SK-N-SH (cell line): ENCODE measurements around the gene CRTC2. TPM values are rescaled to one million over a fixed set of nuclear protein-coding genes. Genes with fewer than 3 reads are reported as not detected.

Source experiments
- CTCF ChIA-PET: fragments of 300-600, 350-600 bp; formaldehyde crosslinking; extraction: SDS; loops from one replicate; lab custom pipeline; 2021; lab: Yijun Ruan, JAX
- POLR2A ChIA-PET: fragments of 350-600 bp; sonication (Branson Sonifier 250); formaldehyde crosslinking; extraction: SDS; loops from one replicate; lab custom pipeline; 2020; ENCODE audit warnings: antibody characterized with exemption, inconsistent platforms; lab: Yijun Ruan, JAX
- DNase-seq: peaks from one replicate; pipeline ENCODE4 v3.0.0; 2012
- H2AFZ ChIP-seq: fragments of 200-600 bp; sonication (generic); 2 replicates; pipeline ENCODE4 v1.8.1; 2016; ENCODE audit warnings: antibody characterized with exemption, mild to moderate bottlenecking, low read depth
- H3F3A ChIP-seq: fragments of 200-600 bp; sonication (generic); replicated peaks from 2 replicates; pipeline ENCODE3; 2016; ENCODE audit warnings: antibody characterized with exemption, mild to moderate bottlenecking; ENCODE audit not compliant: insufficient read depth
- H3K27ac ChIP-seq, 2 experiments: fragments of 200-500 bp in 1 of 2; fragments of 200-600 bp in 1 of 2; sonication (Bioruptor generic) in 1 of 2; sonication (generic), shearing (Covaris generic) in 1 of 2; 2 replicates each; pipeline versions ENCODE4 v1.5.1 to v1.6.1; 2014 to 2016; ENCODE audit warnings: low read depth in 2 of 2, inconsistent platforms in 1 of 2, low read length in 1 of 2, mild to moderate bottlenecking in 1 of 2, mixed read lengths in 1 of 2
- H3K27me3 ChIP-seq: fragments of 200-600 bp; sonication (generic), shearing (Covaris generic); 2 replicates; pipeline ENCODE4 v1.6.1; 2016; ENCODE audit warnings: mixed run types; ENCODE audit not compliant: insufficient read depth
- H3K36me3 ChIP-seq, 2 experiments: fragments of 200-500 bp in 1 of 2; fragments of 200-600 bp in 1 of 2; sonication (Bioruptor generic) in 1 of 2; sonication (generic) in 1 of 2; replicated peaks in 1 of 2; 2 replicates each; pipeline versions ENCODE3 to v1.5.1; 2014 to 2016; ENCODE audit warnings: low read length in 1 of 2, mild to moderate bottlenecking in 1 of 2; ENCODE audit not compliant: insufficient read depth in 2 of 2, control insufficient read depth in 1 of 2
- H3K4me1 ChIP-seq, 2 experiments: fragments of 200-500 bp in 1 of 2; fragments of 200-600 bp in 1 of 2; sonication (Bioruptor generic) in 1 of 2; sonication (generic), shearing (Covaris generic) in 1 of 2; 2 replicates each; pipeline versions ENCODE4 v1.5.1 to v1.6.1; 2014 to 2016; ENCODE audit warnings: low read depth in 1 of 2, low read length in 1 of 2, mixed run types in 1 of 2; ENCODE audit not compliant: insufficient read depth in 2 of 2, control insufficient read depth in 1 of 2
- H3K4me2 ChIP-seq: fragments of 200-600 bp; sonication (generic), shearing (Covaris generic); 2 replicates; pipeline ENCODE4 v1.6.1; 2017; ENCODE audit warnings: mixed run types
- H3K4me3 ChIP-seq, 2 experiments: fragments of 200-500 bp in 1 of 2; fragments of 200-600 bp in 1 of 2; sonication (Bioruptor generic) in 1 of 2; sonication (generic), shearing (Covaris generic) in 1 of 2; 2 replicates each; pipeline versions ENCODE4 v1.5.1 to v1.8.1; 2014 to 2016; ENCODE audit warnings: low read depth in 2 of 2, inconsistent platforms in 1 of 2, low read length in 1 of 2, mild to moderate bottlenecking in 1 of 2, mixed read lengths in 1 of 2, moderate library complexity in 1 of 2
- H3K79me2 ChIP-seq: fragments of 200-600 bp; sonication (generic); 2 replicates; pipeline ENCODE4 v1.8.1; 2017; ENCODE audit warnings: mild to moderate bottlenecking; ENCODE audit not compliant: insufficient read depth
- H3K9ac ChIP-seq: fragments of 200-600 bp; sonication (generic); 2 replicates; pipeline ENCODE4 v1.6.1; 2017; ENCODE audit warnings: mixed run types
- H3K9me2 ChIP-seq: fragments of 200-600 bp; sonication (generic); 2 replicates; pipeline ENCODE4 v1.6.1; 2017; ENCODE audit warnings: mixed run types
- H3K9me3 ChIP-seq: fragments of 200-600 bp; sonication (generic); 2 replicates; pipeline ENCODE4 v1.6.1; 2017; ENCODE audit warnings: mixed run types, mild to moderate bottlenecking, moderate library complexity
- H4K20me1 ChIP-seq: fragments of 200-600 bp; sonication (generic); 2 replicates; pipeline ENCODE4 v1.6.1; 2017; ENCODE audit warnings: mild to moderate bottlenecking, mixed run types; ENCODE audit not compliant: insufficient read depth
- EP300 ChIP-seq, 2 experiments: IDR thresholded peaks; 2 replicates each; pipeline versions ENCODE4 v1.4.0 to v1.6.1; 2012; ENCODE audit warnings: borderline replicate concordance in 1 of 2, low read depth in 1 of 2, low read length in 1 of 2
- EZH2phosphoT487 ChIP-seq: fragments of 200-600 bp; sonication (generic); IDR thresholded peaks from 2 replicates; pipeline ENCODE4 v1.6.1; 2017; ENCODE audit warnings: low read depth, mixed run types, mild to moderate bottlenecking, antibody characterized with exemption, moderate library complexity, borderline replicate concordance
- FOSL2 ChIP-seq: IDR thresholded peaks from 2 replicates; pipeline ENCODE4 v1.4.0; 2012; ENCODE audit warnings: low read depth, mild to moderate bottlenecking, moderate library complexity, borderline replicate concordance
- MAX ChIP-seq: IDR thresholded peaks from 2 replicates; pipeline ENCODE4 v1.4.0; 2012; ENCODE audit warnings: low read depth
- MXI1 ChIP-seq: IDR thresholded peaks from 2 replicates; pipeline ENCODE4 v1.6.1; 2012; ENCODE audit warnings: mild to moderate bottlenecking, low read depth, low read length, improper control_type of control experiment
- RAD21 ChIP-seq: IDR thresholded peaks from 2 replicates; pipeline ENCODE4 v1.6.1; 2012; ENCODE audit warnings: mild to moderate bottlenecking, low read length
- RCOR1 ChIP-seq: fragments of 150-350 bp; IDR thresholded peaks from 2 replicates; pipeline ENCODE4 v1.6.1; 2017; ENCODE audit warnings: antibody characterized with exemption, low read length
- RFX5 ChIP-seq: IDR thresholded peaks from 2 replicates; pipeline ENCODE4 v1.6.1; 2012; ENCODE audit warnings: mild to moderate bottlenecking, improper control_type of control experiment, low read length
- SMC3 ChIP-seq: IDR thresholded peaks from 2 replicates; pipeline ENCODE4 v1.6.1; 2012; ENCODE audit warnings: low read depth, low read length, improper control_type of control experiment
- TAF1 ChIP-seq: IDR thresholded peaks from 2 replicates; pipeline ENCODE4 v1.6.1; 2012; ENCODE audit warnings: low read depth, mild to moderate bottlenecking, low read length, moderate library complexity, borderline replicate concordance
- TCF12 ChIP-seq: IDR thresholded peaks from 2 replicates; pipeline ENCODE4 v1.4.0; 2012
- USF2 ChIP-seq: fragments of 150-350 bp; IDR thresholded peaks from 2 replicates; pipeline ENCODE4 v1.6.1; 2017; ENCODE audit warnings: antibody characterized with exemption, low read length, low read depth, borderline replicate concordance
- YY1 ChIP-seq: IDR thresholded peaks from 2 replicates; pipeline ENCODE4 v1.4.0; 2012; ENCODE audit warnings: low read depth, mild to moderate bottlenecking
- WGBS: methylation state at CpG from one replicate; pipeline ENCODE4 v1.1.6; 2017; ENCODE audit warnings: low lambda C conversion rate; 5-methylcytosine and 5-hydroxymethylcytosine counted together
- polyA plus RNA-seq, 3 experiments: library from polyadenylated mRNA; depleted of rRNA; stranded (reverse); fragments of >200 nt; gene quantifications; 2 replicates each; pipeline ENCODE4 v1.2.3, GENCODE V29; 2012
- TF ChIP-seq, protein P1 (sequence below): IDR thresholded peaks from 2 replicates; pipeline ENCODE4 v1.6.1; 2012; ENCODE audit warnings: mild to moderate bottlenecking, low read depth, low read length, moderate library complexity
- TF ChIP-seq, protein P2 (sequence below): IDR thresholded peaks from 2 replicates; pipeline ENCODE4; 2012

The CRTC2 gene
- polyA plus RNA-seq, 1 of the 3 experiments (the other 2 are of a cell fraction): 25.5 TPM

- CTCF ChIA-PET: interaction anchor here (1.5 to 8.9 kb wide), 2 partner anchors 12 to 43 kb away, joined by 3 to 68 read pairs; partner anchors contain the start of gene RAB13
- 90% methylated on average over 7 of the region's 7 CpGs for WGBS
- no peaks in the 10 kb centered on the region for H3K9me2 ChIP-seq
- no peaks in the 10 kb centered on the region for H3K27me3 ChIP-seq
- peaks cover 5 to 23% of the 10 kb centered on the region in 2 experiments; a peak in 2 of 4 replicates for H3K4me1 ChIP-seq
- DNase-seq: no peak
- H3K4me2 ChIP-seq: no peak overlapping the region
- POLR2A ChIA-PET: interaction anchor here (1.9 to 6.6 kb wide), 2 partner anchors 11 to 18 kb away, joined by 5 to 59 read pairs; partner anchors contain the start of genes RPS27 and SLC39A1
- H3F3A ChIP-seq: peaks cover 7% of the 10 kb centered on the region
- no peak overlapping the region for H3K9ac ChIP-seq
- TF ChIP-seq, protein P1, sequence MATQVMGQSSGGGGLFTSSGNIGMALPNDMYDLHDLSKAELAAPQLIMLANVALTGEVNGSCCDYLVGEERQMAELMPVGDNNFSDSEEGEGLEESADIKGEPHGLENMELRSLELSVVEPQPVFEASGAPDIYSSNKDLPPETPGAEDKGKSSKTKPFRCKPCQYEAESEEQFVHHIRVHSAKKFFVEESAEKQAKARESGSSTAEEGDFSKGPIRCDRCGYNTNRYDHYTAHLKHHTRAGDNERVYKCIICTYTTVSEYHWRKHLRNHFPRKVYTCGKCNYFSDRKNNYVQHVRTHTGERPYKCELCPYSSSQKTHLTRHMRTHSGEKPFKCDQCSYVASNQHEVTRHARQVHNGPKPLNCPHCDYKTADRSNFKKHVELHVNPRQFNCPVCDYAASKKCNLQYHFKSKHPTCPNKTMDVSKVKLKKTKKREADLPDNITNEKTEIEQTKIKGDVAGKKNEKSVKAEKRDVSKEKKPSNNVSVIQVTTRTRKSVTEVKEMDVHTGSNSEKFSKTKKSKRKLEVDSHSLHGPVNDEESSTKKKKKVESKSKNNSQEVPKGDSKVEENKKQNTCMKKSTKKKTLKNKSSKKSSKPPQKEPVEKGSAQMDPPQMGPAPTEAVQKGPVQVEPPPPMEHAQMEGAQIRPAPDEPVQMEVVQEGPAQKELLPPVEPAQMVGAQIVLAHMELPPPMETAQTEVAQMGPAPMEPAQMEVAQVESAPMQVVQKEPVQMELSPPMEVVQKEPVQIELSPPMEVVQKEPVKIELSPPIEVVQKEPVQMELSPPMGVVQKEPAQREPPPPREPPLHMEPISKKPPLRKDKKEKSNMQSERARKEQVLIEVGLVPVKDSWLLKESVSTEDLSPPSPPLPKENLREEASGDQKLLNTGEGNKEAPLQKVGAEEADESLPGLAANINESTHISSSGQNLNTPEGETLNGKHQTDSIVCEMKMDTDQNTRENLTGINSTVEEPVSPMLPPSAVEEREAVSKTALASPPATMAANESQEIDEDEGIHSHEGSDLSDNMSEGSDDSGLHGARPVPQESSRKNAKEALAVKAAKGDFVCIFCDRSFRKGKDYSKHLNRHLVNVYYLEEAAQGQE: no peak
- TF ChIP-seq MXI1 (no peak), RFX5 (no peak)
- peaks cover 22% of the 10 kb centered on the region for H3K79me2 ChIP-seq
- H3K36me3 ChIP-seq: peaks cover 17 to 25% of the 10 kb centered on the region in 2 experiments
- H3K9me3 ChIP-seq: no peaks in the 10 kb centered on the region
- H2AFZ ChIP-seq: no peak overlapping the region
- H3K27ac ChIP-seq: no peak overlapping the region
- H3K4me3 ChIP-seq: no peak overlapping the region
- H4K20me1 ChIP-seq: no peaks in the 10 kb centered on the region
Observed at GRCh38 chr1:153973525-153973924, 15.1 kb upstream of the CRTC2 start.

- peaks cover 22% of the 10 kb centered on the region for H3K79me2 ChIP-seq
- CTCF ChIA-PET: interaction anchor here (1.4 to 8.9 kb wide), 2 partner anchors 13 to 27 kb away, joined by 4 to 68 read pairs; partner anchors contain the start of genes DENND4B and RAB13
- 98% methylated on average over 3 of the region's 3 CpGs for WGBS
- H3K4me2 ChIP-seq: no peak overlapping the region
- no peaks in the 10 kb centered on the region for H3K9me2 ChIP-seq
- H3K27ac ChIP-seq: no peak overlapping the region
- H3K9me3 ChIP-seq: no peaks in the 10 kb centered on the region
- no peak for TF ChIP-seq RCOR1
- no peak for TF ChIP-seq SMC3
- H3K4me3 ChIP-seq: no peak overlapping the region
- no peak for DNase-seq
- peaks cover 5 to 22% of the 10 kb centered on the region in 2 experiments; a peak in 2 of 4 replicates for H3K4me1 ChIP-seq
- POLR2A ChIA-PET: interaction anchor here (1.9 to 6.6 kb wide), 2 partner anchors 10 to 18 kb away, joined by 5 to 59 read pairs; partner anchors contain the start of genes RPS27 and SLC39A1
- H2AFZ ChIP-seq: no peak overlapping the region
- H3K27me3 ChIP-seq: no peaks in the 10 kb centered on the region
- H3K9ac ChIP-seq: no peak overlapping the region
- H4K20me1 ChIP-seq: no peaks in the 10 kb centered on the region
- peaks cover 3% of the 10 kb centered on the region for H3F3A ChIP-seq
- peaks cover 17 to 25% of the 10 kb centered on the region in 2 experiments for H3K36me3 ChIP-seq
Observed at GRCh38 chr1:153973071-153973470, 14.7 kb upstream of the CRTC2 start.

- H2AFZ ChIP-seq: no peak overlapping the region
- no peak overlapping the region for H3K27ac ChIP-seq
- ChIA-PET CTCF (interaction anchor here (1.0 to 8.9 kb wide), 2 partner anchors 15 to 24 kb away, joined by 4 to 68 read pairs; partner anchors contain the start of genes DENND4B and RAB13), POLR2A (interaction anchor here (0.7 to 1.4 kb wide), 3 partner anchors 20 to 195 kb away, joined by 3 to 7 read pairs (median 4); partner anchors contain the start of genes RPS27 and SLC27A3)
- H3F3A ChIP-seq: peaks cover 9% of the 10 kb centered on the region
- H4K20me1 ChIP-seq: no peaks in the 10 kb centered on the region
- peaks cover 0 to 18% of the 10 kb centered on the region in 2 experiments; a peak in 2 of 4 replicates for H3K4me1 ChIP-seq
- peaks cover 13% of the 10 kb centered on the region; the same call in 1 of the 2 replicates for H3K79me2 ChIP-seq
- no peak for DNase-seq
- H3K9me2 ChIP-seq: no peaks in the 10 kb centered on the region
- no peak overlapping the region for H3K4me3 ChIP-seq
- no peak overlapping the region for H3K9ac ChIP-seq
- no peak overlapping the region for H3K4me2 ChIP-seq
- no peaks in the 10 kb centered on the region for H3K27me3 ChIP-seq
- WGBS: 100% methylated on average over 2 of the region's 2 CpGs
- H3K9me3 ChIP-seq: no peaks in the 10 kb centered on the region
- H3K36me3 ChIP-seq: peaks cover 13 to 19% of the 10 kb centered on the region in 2 experiments
- TF ChIP-seq FOSL2 (no peak), EP300 (IDR thresholded peaks at IDR 0.05; ENCODE audit: borderline replicate concordance in 1 of 2, low read depth in 1 of 2, low read length in 1 of 2) (no peak), TAF1 (no peak), RAD21 (no peak), USF2 (no peak), TCF12 (no peak), MAX (no peak), EZH2phosphoT487 (no peak), YY1 (no peak), MXI1 (no peak)
- TF ChIP-seq, protein P2, sequence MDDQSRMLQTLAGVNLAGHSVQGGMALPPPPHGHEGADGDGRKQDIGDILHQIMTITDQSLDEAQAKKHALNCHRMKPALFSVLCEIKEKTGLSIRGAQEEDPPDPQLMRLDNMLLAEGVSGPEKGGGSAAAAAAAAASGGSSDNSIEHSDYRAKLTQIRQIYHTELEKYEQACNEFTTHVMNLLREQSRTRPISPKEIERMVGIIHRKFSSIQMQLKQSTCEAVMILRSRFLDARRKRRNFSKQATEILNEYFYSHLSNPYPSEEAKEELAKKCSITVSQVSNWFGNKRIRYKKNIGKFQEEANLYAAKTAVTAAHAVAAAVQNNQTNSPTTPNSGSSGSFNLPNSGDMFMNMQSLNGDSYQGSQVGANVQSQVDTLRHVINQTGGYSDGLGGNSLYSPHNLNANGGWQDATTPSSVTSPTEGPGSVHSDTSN: no peak
Observed at GRCh38 chr1:153970346-153970745, 11.9 kb upstream of the CRTC2 start.
